ENCODE results near the gene TMED1.

Gene TMED1

GRCh38 chr19:10808937-10809649 is 26.9 kb downstream of the TMED1 start:
- no peak for DNase-seq

DNA sequence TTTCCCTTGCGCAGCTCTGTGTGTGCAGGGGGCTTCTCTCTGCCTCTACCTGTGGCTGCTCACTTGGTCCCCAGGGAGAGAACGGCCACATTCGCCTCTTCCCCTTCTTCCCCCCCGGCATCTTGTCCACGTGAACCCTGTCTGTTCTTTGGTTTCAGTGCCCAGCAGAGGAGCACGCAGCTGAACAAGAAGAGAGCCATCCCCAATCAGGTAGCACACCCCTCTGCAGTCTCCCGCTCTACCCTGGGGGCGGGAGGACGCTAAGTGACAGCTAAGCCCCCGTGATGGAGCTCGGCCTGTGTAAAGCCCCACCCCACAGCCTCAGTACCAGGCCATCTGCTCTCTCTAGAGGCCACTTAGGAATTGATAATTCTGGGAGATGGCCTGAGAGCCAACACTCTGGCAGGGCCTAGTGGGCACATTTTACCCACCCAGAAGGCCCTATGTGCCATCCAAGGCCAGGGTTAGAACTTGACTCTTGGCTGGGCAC is 30.2 kb downstream of the TMED1 start:
- DNase-seq: no peak

GRCh38 chr19:10805065-10805757 is 30.8 kb downstream of the TMED1 start:
- DNase-seq: no peak

DNA sequence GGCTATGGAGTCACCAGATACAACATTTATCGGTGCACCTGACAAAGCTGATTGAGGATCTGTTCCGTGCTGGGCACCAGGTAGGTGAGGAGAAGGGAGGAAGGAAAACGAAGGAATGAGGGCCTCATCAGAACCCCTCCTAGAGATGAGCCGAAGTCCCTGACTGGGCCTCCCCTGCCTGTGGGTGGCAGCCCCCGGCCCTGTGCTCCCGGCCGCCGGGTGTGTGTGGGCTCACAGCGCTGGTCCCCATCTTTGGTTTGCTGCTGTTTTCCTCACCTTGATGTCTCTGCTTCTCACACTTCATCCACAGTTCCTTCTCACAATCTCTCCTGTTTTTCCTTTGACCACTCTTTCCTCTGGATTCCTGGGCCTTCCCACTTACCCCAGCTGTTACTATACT is 32.8 kb downstream of the TMED1 start:
- no peak for DNase-seq

- no peak for DNase-seq
Measured at GRCh38 chr19:10802479-10802878, 33.5 kb downstream of the TMED1 start.

- no peak for DNase-seq
Measured at GRCh38 chr19:10800488-10800887, 35.5 kb downstream of the TMED1 start.

DNA sequence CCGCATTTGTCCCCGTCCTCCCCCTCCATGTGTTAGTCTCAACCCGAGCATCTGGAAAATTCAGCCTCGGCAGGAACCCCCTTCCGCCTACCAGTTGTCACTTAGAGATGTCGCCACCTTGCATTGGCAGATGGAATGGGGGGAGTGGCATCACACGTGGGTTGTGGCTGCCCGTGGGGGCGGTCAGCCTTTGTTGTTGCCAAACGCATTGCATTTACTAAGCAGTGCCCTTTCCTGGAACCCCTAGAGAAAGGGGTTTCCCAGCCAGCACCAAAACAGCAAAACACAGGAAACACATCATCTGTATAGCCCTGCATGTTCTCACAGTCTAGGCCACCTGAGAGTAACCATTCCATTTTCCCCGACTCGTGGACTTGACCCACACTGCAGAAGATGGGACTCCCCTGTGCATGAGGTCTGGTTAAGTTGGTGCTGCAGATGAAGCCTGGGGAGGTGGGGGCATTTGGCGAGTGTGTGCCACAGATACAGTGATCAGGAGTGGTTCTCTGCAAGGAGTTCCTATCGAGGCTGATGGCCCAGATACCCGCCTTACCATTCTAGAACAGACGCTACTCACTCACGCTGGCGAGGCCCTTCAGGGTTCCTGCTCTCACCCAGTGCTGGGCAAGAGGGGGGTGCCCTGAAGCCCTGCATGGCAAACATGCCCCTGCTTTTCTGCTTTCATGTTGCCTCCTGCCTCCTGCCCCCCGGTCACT is 38.3 kb downstream of the TMED1 start:
- no peak for DNase-seq

DNA sequence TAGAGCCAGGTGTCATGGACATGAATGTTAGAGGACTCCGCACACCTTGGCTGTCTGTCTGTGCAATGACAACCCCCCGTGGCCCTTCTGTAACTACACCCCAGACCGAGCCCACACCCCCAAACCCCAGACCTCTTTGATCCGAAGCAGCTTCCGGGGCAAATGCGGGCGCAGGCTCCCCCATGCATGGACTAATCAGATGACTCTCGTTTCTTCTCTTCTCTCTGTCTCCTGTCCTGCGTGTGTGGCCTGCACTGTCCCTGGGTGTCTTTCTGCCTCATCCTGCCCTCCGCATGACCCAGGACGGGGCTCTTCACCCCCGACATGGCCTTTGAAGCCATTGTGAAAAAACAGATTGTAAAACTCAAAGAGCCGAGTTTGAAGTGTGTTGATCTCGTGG is 38.9 kb downstream of the TMED1 start:
- DNase-seq: no peak

DNA sequence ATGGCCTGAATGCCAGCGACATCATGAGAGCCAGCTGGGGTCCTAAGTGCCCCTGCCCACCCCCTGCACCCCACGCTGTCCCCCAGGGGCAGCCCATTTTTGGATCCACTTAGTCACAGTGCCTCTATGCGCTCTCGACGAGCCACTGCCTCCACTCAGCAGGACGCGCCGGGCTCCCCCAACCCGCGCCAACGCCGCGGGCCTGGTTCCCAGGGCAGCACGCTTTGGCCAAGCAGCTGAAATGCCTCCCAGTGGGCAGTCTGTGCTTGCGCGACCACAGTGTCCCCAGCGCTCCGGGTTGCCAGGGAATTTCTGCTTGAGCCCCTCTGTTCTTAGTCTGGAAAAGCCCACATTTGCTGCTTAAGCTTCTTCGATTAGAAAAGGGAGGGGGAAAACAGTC is 39.4 kb downstream of the TMED1 start:
- no peak for DNase-seq

DNA sequence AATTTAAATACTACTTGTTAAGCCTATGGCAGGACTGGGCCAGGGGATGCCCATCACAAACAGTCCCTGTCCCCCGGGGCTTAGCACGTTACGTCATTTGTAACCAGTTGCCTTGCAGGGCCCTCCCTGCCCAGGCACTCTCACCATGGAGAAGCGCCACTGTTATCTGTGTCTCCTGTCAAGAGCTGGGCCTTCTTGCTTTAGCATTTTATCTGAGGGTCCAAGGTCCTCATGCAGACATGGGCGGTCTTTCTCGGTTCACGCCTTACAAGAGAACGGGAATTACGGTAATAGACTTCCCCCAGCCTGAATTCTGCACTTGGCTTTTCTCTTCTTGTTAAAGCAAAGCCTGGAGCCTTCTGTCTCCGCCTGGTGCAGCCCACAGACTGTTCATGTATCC is 46.1 kb downstream of the TMED1 start:
- DNase-seq: no peak

GRCh38 chr19:10788146-10788545 is 47.9 kb downstream of the TMED1 start:
- no peak for DNase-seq

- DNase-seq: no peak
Measured at GRCh38 chr19:10784257-10784656, 51.8 kb downstream of the TMED1 start.

- no peak for DNase-seq
Measured at GRCh38 chr19:10782795-10783194, 53.2 kb downstream of the TMED1 start.

Measured in right hindlimb (tissue), 1 donor.